Trophoblast cell (in vitro differentiated cells and primary cell): ENCODE results near the gene IDS.

Source experiments
- DNase-seq, 2 donors: peaks; one replicate each; pipeline ENCODE4 v3.0.0-alpha.2; 2016
- H2AFZ ChIP-seq: 2 replicates; pipeline ENCODE4 v1.6.1; 2013; ENCODE audit warnings: low read length, moderate library complexity, mild to moderate bottlenecking; ENCODE audit not compliant: insufficient read depth, poor library complexity
- H2AK5ac ChIP-seq: 2 replicates; pipeline ENCODE4 v1.6.1; 2013; ENCODE audit warnings: mild to moderate bottlenecking, low read length
- H2BK120ac ChIP-seq: 2 replicates; pipeline ENCODE4 v1.6.1; 2013; ENCODE audit warnings: low read length, mild to moderate bottlenecking, moderate library complexity; ENCODE audit not compliant: insufficient read depth, poor library complexity
- H2BK12ac ChIP-seq: 2 replicates; pipeline ENCODE4 v1.6.1; 2013; ENCODE audit warnings: mild to moderate bottlenecking, low read length, moderate library complexity
- H2BK5ac ChIP-seq: 2 replicates; pipeline ENCODE4 v1.6.1; 2013; ENCODE audit warnings: low read length, low read depth, moderate library complexity, mild to moderate bottlenecking; ENCODE audit not compliant: poor library complexity
- H3K14ac ChIP-seq: 2 replicates; pipeline ENCODE4 v1.6.1; 2013; ENCODE audit warnings: mild to moderate bottlenecking, low read length
- H3K18ac ChIP-seq: 2 replicates; pipeline ENCODE4 v1.6.1; 2013; ENCODE audit warnings: mild to moderate bottlenecking, low read length
- H3K23ac ChIP-seq: 2 replicates; pipeline ENCODE4 v1.6.1; 2013; ENCODE audit warnings: low read length
- H3K27ac ChIP-seq: 2 replicates; pipeline ENCODE4 v1.5.1; 2013; ENCODE audit warnings: low read depth, mild to moderate bottlenecking, inconsistent platforms, low read length, moderate library complexity
- H3K27me3 ChIP-seq: 2 replicates; pipeline ENCODE4 v1.6.1; 2013; ENCODE audit warnings: inconsistent platforms, mild to moderate bottlenecking, low read length, moderate library complexity; ENCODE audit not compliant: insufficient read depth
- H3K36me3 ChIP-seq, 2 experiments: 1 replicate in 1 of 2; 2 replicates in 1 of 2; pipeline ENCODE4 v1.6.1; 2013; ENCODE audit warnings: low read length in 2 of 2, mild to moderate bottlenecking in 2 of 2, moderate library complexity in 1 of 2; ENCODE audit not compliant: insufficient read depth in 2 of 2, control insufficient read depth in 1 of 2
- H3K4ac ChIP-seq: 2 replicates; pipeline ENCODE4 v1.6.1; 2013; ENCODE audit warnings: low read depth, mild to moderate bottlenecking, low read length, moderate library complexity
- H3K4me1 ChIP-seq, 2 experiments: 1 replicate in 1 of 2; 2 replicates in 1 of 2; pipeline ENCODE4 v1.6.1; 2013; ENCODE audit warnings: low read length in 2 of 2, mild to moderate bottlenecking in 2 of 2, moderate library complexity in 1 of 2; ENCODE audit not compliant: insufficient read depth in 2 of 2, control insufficient read depth in 1 of 2
- H3K4me2 ChIP-seq: 2 replicates; pipeline ENCODE4 v1.6.1; 2013; ENCODE audit warnings: inconsistent platforms, mild to moderate bottlenecking, low read length, moderate library complexity
- H3K4me3 ChIP-seq: 2 replicates; pipeline ENCODE4 v1.5.1; 2013; ENCODE audit warnings: mild to moderate bottlenecking, low read depth, low read length, inconsistent platforms
- H3K79me1 ChIP-seq: one replicate; pipeline ENCODE4 v1.6.1; 2013; ENCODE audit warnings: low read length
- H3K79me2 ChIP-seq: 2 replicates; pipeline ENCODE4 v1.6.1; 2013; ENCODE audit warnings: low read length, mild to moderate bottlenecking; ENCODE audit not compliant: control insufficient read depth, insufficient read depth, poor library complexity
- H3K9ac ChIP-seq: 2 replicates; pipeline ENCODE4 v1.6.1; 2013; ENCODE audit warnings: mild to moderate bottlenecking, low read length
- H3K9me3 ChIP-seq: 2 replicates; pipeline ENCODE4 v1.6.1; 2013; ENCODE audit warnings: low read depth, mild to moderate bottlenecking, control low read depth, inconsistent platforms, low read length; ENCODE audit not compliant: insufficient read depth
- H4K12ac ChIP-seq: 2 replicates; pipeline ENCODE4 v1.6.1; 2013; ENCODE audit warnings: low read depth, mild to moderate bottlenecking, low read length, moderate library complexity
- H4K8ac ChIP-seq: 2 replicates; pipeline ENCODE4 v1.6.1; 2013; ENCODE audit warnings: low read depth, mild to moderate bottlenecking, low read length, moderate library complexity
- H4K91ac ChIP-seq: one replicate; pipeline ENCODE4 v1.6.1; 2013; ENCODE audit warnings: low read depth, mild to moderate bottlenecking, low read length, moderate library complexity
- WGBS: extraction: QIAGEN DNeasy Blood & Tissue Kit; methylation state at CpG from one replicate; pipeline ENCODE4 v1.1.7; 2013; ENCODE audit warnings: missing lambda C conversion rate; ENCODE audit not compliant: insufficient read length, insufficient coverage; ENCODE audit errors: extremely low coverage; 5-methylcytosine and 5-hydroxymethylcytosine counted together

The IDS gene

GRCh38 chrX:149469406-149469805 is 35.7 kb downstream of the IDS start:
- no peak overlapping the region for H2BK12ac ChIP-seq
- no peak overlapping the region for H4K8ac ChIP-seq
- no peaks in the 10 kb centered on the region for H3K79me2 ChIP-seq
- no peaks in the 10 kb centered on the region for H3K79me1 ChIP-seq
- no peak overlapping the region for H4K91ac ChIP-seq
- WGBS: no CpG with 5 or more reads among the region's 5 CpGs
- H3K4me3 ChIP-seq: no peak overlapping the region
- H3K4me2 ChIP-seq: no peak overlapping the region
- H3K36me3 ChIP-seq: no peaks in the 10 kb centered on the region
- H3K4ac ChIP-seq: no peak overlapping the region
- no peak overlapping the region for H2BK5ac ChIP-seq
- H4K12ac ChIP-seq: no peak overlapping the region
- H3K9me3 ChIP-seq: no peaks in the 10 kb centered on the region
- no peaks in the 10 kb centered on the region for H3K4me1 ChIP-seq
- no peak overlapping the region for H2AK5ac ChIP-seq
- no peak overlapping the region for H3K27ac ChIP-seq
- no peak overlapping the region for H3K14ac ChIP-seq
- no peak overlapping the region for H2BK120ac ChIP-seq
- no peak overlapping the region for H3K18ac ChIP-seq
- DNase-seq: no peak
- H3K9ac ChIP-seq: no peak overlapping the region
- no peak overlapping the region for H2AFZ ChIP-seq
- no peaks in the 10 kb centered on the region for H3K27me3 ChIP-seq
- no peak overlapping the region for H3K23ac ChIP-seq

DNA sequence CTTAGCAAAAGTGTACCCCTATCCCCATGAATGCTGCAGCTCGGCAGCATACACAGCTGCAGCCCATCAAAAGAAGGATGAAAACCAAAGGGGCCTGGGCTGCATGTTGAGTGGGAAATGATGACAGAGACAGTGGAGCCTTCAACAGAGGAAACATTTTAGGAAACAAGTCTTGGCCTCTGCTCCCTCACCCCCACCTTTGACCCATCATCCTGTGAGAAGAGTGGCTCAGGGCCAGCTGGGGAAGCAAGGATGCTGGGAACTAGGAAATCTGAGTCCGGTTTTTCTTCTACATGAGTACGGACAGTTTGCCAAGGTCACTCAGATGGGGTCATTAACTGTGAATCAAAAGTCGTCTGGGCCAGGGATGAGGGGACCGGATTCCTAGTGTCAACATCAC is 37.2 kb downstream of the IDS start:
- Histone ChIP-seq H2AFZ (no peak overlapping the region), H3K4me3 (no peak overlapping the region), H3K23ac (no peak overlapping the region), H4K91ac (no peak overlapping the region), H2AK5ac (no peak overlapping the region), H2BK5ac (no peak overlapping the region), H3K9ac (no peak overlapping the region), H3K18ac (no peak overlapping the region), H3K79me1 (no peaks in the 10 kb centered on the region), H3K4me1 (no peaks in the 10 kb centered on the region), H3K36me3 (no peaks in the 10 kb centered on the region), H2BK12ac (no peak overlapping the region), H3K14ac (no peak overlapping the region), H2BK120ac (no peak overlapping the region), H3K4me2 (no peak overlapping the region), H3K4ac (no peak overlapping the region), H3K27ac (no peak overlapping the region), H4K8ac (no peak overlapping the region), H3K79me2 (no peaks in the 10 kb centered on the region), H3K9me3 (no peaks in the 10 kb centered on the region), H4K12ac (no peak overlapping the region), H3K27me3 (no peaks in the 10 kb centered on the region)
- no CpG with 5 or more reads among the region's 5 CpGs for WGBS
- DNase-seq: no peak

GRCh38 chrX:149467461-149467860 is 37.6 kb downstream of the IDS start:
- no peak overlapping the region for H3K23ac ChIP-seq
- H3K4me3 ChIP-seq: no peak overlapping the region
- H4K12ac ChIP-seq: no peak overlapping the region
- no peak overlapping the region for H2BK5ac ChIP-seq
- no peak overlapping the region for H4K8ac ChIP-seq
- H3K4me2 ChIP-seq: no peak overlapping the region
- no peak overlapping the region for H3K4ac ChIP-seq
- no peaks in the 10 kb centered on the region for H3K79me2 ChIP-seq
- H2BK120ac ChIP-seq: no peak overlapping the region
- H2AK5ac ChIP-seq: no peak overlapping the region
- H3K9me3 ChIP-seq: no peaks in the 10 kb centered on the region
- H3K18ac ChIP-seq: no peak overlapping the region
- H2BK12ac ChIP-seq: no peak overlapping the region
- no peak overlapping the region for H4K91ac ChIP-seq
- no CpG with 5 or more reads among the region's 3 CpGs for WGBS
- H3K14ac ChIP-seq: no peak overlapping the region
- no peak overlapping the region for H3K27ac ChIP-seq
- no peaks in the 10 kb centered on the region for H3K79me1 ChIP-seq
- no peak for DNase-seq
- H2AFZ ChIP-seq: no peak overlapping the region
- no peaks in the 10 kb centered on the region for H3K4me1 ChIP-seq
- no peaks in the 10 kb centered on the region for H3K27me3 ChIP-seq
- H3K36me3 ChIP-seq: no peaks in the 10 kb centered on the region
- no peak overlapping the region for H3K9ac ChIP-seq

DNA sequence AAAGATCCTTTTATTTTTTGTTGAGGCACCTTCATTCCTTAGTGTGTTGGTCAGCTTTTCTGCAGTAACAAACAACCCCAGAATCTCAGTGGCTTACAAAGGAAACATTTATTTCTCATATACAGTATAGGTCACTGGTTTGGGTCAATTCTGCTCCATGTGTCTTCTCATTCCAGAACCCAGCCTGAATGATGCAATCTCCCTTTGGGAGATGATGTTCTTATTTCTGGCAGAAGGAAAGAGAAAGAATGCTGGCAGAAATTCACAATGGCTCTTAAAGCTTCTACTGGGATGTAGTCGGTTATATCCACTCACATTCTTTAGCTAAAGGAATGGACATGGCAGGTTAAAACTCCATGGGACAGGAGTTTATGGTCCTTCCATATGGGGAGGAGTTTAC is 42.3 kb downstream of the IDS start:
- Histone ChIP-seq H3K18ac (no peak overlapping the region), H3K27me3 (no peaks in the 10 kb centered on the region), H3K9me3 (no peaks in the 10 kb centered on the region), H3K4me1 (no peaks in the 10 kb centered on the region), H3K79me2 (no peaks in the 10 kb centered on the region), H2BK5ac (no peak overlapping the region), H4K8ac (no peak overlapping the region), H3K23ac (no peak overlapping the region), H2AFZ (no peak overlapping the region), H3K27ac (no peak overlapping the region), H3K14ac (no peak overlapping the region), H3K4ac (no peak overlapping the region), H3K4me3 (no peak overlapping the region), H4K91ac (no peak overlapping the region), H2BK120ac (no peak overlapping the region), H3K4me2 (no peak overlapping the region), H4K12ac (no peak overlapping the region), H3K9ac (no peak overlapping the region), H2AK5ac (no peak overlapping the region), H2BK12ac (no peak overlapping the region), H3K36me3 (no peaks in the 10 kb centered on the region), H3K79me1 (no peaks in the 10 kb centered on the region)
- DNase-seq: no peak
- WGBS: no CpG with 5 or more reads among the region's 1 CpG
